Erythroblast (primary cell): Measurements from ENCODE around the gene HS6ST1.

Experiments
- GATA1 ChIP-seq: IDR thresholded peaks from 2 replicates; pipeline ENCODE4 v1.6.1; 2011; ENCODE audit warnings: low read depth, mild to moderate bottlenecking, control low read depth, low read length, moderate library complexity
- POLR2A ChIP-seq: IDR thresholded peaks from 2 replicates; pipeline ENCODE4 v1.6.1; 2011; ENCODE audit warnings: mild to moderate bottlenecking, low read length

GRCh38 chr2:128361376-128362131 is 42.9 kb upstream of the HS6ST1 start:
- TF ChIP-seq POLR2A (no peak), GATA1 (no peak)
